NCI-H128 (cell line): ENCODE results near the gene HBM.
"Not testable (repeated sequence)": the region's sequence is repeated elsewhere in the genome, so short reads cannot be mapped to it uniquely, and the experiment has no call there.

Experiments
- DNase-seq: peaks from one replicate; lab custom pipeline; 2025; ENCODE audit not compliant: unreplicated experiment; lab: John Stamatoyannopoulos, UW

Gene HBM

DNA sequence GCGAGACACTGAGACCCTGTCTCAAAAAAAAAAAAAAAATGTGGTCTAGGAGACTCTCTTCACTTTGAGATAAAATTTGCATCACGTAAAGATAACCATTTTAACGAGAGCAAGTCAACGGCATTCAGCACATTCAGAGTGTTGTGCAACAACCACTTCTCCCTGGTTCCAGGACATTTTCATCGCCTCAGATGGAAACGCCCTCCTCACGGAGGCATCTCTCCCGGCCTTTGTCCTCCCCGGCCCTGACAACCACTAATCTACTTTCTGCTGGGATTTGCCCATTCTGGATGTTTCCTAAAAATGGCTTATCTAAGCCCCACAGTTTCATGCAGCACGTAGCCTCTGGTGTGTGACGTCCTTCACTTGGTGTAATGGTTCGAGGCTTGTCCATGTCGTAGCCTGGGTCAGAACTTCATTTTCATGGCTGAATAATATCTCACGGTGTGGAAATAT, 21.0 kb upstream of the HBM start:
- DNase-seq = no peak

DNA sequence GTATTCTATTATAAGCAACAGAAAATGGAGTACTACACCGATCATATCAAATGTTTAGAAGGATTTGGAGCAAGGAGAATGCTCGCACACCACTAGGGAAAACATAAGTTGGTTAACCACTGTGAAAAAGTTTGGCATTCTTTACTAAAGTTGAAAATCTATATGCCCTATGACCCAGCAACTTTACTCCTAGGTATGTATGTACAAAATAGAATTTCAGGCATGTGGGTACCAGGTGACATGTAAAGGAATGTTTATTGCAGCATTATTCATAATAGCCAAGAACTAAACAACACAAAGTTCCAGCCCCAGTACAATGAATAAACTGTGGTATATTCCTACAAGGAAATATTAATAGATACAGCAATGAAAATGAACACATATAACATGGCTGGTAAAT, 19.1 kb upstream of the HBM start:
- no peak for DNase-seq

DNA sequence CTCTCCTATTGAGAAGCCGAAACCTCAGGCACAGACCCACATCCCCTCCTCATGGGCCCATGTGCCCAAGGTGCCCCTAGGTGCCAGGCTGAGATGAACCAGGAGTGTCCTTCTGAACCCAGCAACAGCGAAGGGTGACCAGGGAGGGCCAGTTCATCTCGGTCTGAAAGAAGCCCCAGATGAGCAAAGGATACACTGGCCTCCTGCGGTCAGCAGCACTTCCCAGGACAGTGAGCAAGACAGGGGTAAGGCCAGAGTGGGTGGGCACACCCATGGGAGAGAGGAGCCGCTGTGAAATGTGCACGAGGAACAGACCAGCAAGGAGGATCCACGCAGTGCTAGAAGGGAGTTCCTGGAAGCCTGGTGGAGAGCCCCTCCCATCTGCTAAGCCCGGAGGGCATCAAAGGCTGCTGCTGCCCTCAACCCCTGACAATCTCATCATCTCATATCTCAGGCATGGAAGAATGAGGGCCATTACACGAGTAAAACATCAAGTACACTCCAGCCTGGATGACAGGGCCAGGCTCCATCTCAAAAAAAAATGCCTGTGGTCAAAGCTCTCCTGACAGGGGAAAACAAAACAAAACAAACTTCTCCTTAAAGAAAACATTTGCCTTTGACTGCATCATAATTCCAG, 16.6 kb upstream of the HBM start:
- DNase-seq = no peak

DNA sequence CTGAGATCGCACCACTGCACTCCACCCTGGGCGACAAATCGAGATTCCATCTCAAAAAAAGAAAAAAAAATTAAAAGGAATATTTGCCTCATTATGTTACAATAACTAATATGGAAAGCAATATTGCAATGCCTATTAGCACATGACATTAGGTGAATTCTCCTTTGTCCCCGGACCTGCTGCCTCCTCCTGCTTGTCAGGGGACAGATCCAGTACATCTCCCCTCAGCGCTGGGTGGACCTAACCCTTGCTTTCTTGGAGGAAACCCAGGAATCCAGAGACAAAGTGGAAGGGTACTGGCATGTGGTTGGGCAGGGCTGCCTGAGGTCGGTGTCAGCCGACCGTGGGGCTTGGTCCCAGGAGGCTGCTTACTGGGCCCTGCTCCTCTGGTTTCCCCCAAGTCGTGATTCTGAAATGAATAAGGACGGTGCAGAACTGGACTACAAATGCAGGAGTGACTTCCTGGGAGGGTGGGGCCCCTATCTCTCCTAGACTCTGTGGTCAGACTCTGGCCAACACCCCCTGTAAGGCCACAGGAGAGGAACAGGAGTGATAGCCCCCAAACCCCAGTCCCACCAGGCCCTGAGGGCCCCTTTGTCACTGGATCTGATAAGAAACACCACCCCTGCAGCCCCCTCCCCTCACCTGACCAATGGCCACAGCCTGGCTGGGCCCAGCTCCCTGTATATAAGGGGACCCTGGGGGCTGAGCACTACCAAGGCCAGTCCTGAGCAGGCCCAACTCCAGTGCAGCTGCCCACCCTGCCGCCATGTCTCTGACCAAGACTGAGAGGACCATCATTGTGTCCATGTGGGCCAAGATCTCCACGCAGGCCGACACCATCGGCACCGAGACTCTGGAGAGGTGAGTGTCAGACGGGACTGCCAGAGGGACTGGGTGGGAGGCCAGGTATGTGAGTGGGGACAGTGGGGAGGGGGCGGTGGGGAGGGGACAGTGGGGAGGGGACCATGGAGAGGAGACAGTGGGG, 13.3 kb upstream of the HBM start, which contains the start of gene HBZ:
TSS of gene HBZ (plus strand) at position 504 of the 988 bp plus-strand sequence. CDS start at position 770, 266 bp downstream.
- DNase-seq = no peak

DNA sequence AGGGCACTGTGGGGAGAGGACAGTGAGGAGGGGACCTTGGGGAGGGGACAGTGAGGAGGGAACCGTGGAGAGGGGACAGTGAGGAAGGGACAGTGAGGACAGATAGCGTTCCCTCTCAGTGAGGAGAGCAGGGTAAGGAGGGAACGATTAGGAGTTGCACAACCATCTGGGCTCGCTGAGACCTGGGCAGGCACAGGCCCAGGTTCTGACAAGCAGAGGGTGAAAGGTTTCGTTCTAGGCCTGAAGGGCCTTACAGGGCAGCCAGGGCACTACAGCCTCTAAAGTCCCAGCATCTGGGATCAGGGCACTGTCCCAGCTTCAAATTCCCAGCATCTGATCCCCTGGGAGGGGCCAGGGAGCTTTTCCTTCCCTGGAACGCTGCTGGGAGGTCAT, 12.7 kb upstream of the HBM start:
- not testable (repeated sequence) for DNase-seq

DNA sequence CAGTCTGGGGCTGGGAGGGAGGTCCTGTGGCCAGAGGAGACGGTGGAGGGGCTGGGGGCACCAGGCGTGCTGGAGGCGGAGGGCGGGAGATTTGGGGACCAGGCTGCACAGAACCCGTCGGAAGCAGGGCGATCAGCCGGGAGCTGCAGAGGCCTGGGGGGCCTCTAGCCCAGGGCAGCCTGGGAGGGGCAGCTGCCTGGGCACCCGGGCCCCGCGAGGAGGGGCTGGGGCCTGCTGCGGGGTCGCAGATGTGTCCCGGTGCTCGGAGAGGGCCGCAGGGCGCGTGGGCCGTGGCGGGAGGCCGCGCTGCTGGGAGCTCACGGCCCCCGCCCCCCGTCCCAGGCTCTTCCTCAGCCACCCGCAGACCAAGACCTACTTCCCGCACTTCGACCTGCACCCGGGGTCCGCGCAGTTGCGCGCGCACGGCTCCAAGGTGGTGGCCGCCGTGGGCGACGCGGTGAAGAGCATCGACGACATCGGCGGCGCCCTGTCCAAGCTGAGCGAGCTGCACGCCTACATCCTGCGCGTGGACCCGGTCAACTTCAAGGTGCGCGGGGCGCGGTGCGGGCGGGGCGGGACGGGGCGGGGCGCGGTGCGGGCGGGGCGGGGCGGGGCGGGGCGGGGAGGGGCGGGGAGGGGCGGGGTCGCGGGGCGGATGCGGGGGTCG, 12.1 kb upstream of the HBM start:
- not testable (repeated sequence) for DNase-seq

DNA sequence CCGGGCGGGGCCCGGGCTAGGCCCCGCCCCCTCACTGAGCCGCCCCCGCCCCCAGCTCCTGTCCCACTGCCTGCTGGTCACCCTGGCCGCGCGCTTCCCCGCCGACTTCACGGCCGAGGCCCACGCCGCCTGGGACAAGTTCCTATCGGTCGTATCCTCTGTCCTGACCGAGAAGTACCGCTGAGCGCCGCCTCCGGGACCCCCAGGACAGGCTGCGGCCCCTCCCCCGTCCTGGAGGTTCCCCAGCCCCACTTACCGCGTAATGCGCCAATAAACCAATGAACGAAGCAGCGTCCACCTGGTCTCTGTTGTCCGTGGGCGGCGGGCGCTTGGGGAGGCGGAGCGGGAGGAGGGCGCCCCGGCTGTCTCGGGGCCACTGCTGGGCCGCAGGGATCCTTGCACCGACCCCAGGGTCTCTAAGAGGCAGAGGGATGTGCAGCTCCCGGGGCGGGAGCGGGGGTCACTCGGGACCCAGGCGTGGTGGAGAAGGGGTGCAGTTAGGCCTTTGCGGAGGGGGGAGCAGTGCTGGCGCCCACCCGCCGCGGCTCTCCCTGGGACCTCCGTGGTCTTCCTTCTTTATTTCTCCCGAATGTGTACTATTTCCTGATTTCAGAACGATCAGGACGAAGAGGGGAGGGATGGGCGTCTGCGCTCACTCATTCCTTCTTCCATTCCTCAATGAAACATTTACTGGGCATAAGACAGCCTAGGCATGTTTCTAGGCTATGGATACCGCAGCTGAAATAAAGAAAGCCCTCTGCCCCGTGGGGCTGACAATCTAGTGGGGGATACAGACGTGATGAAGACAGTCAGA, 11.4 kb upstream of the HBM start:
- DNase-seq = no peak

DNA sequence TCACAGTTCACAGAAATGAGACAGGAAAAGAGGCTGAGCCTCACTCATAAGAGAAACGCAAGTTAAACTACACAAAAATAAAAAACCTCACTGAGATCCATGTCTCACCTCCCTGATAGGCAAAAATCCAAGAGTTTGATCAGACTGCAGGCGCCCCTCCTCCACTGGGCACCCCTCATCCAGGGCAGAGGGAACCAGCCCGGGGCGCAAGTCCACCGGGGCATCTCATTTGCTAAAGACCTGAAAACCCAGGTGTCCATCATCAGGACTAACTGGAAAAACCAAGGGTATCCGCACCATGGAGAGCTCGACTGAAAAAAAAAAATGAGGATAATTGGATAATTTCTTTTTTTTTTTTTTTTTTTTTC, 10.8 kb upstream of the HBM start:
- no peak for DNase-seq

DNA sequence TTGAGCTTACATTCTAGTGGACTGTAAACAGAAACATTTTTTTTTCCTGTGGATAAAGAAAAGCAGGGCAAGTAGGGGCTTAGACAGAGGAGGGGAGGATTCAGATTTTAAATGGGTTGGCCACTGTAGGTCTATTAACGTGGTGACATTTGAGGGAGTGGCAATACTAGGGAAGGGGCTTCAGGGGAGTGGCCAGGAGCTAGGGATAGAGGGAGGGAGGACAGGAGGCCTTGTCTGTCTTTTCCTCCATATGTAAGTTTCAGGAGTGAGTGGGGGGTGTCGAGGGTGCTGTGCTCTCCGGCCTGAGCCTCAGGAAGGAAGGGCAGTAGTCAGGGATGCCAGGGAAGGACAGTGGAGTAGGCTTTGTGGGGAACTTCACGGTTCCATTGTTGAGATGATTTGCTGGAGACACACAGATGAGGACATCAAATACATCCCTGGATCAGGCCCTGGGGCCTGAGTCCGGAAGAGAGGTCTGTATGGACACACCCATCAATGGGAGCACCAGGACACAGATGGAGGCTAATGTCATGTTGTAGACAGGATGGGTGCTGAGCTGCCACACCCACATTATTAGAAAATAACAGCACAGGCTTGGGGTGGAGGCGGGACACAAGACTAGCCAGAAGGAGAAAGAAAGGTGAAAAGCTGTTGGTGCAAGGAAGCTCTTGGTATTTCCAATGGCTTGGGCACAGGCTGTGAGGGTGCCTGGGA, 6.5 kb upstream of the HBM start:
- DNase-seq = no peak

DNA sequence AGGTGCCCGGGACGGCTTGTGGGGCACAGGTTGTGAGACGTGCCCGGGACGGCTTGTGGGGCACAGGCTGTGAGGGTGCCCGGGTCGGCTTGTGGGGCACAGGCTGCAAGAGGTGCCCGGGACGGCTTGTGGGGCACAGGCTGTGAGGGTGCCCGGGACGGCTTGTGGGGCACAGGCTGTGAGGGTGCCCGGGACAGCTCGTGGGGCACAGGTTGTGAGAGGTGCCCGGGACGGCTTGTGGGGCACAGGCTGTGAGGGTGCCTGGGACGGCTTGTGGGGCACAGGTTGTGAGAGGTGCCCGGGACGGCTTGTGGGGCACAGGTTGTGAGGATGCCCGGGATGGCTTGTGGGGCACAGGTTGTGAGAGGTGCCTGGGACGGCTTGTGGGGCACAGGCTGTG, 5.5 kb upstream of the HBM start:
- not testable (repeated sequence) for DNase-seq

DNA sequence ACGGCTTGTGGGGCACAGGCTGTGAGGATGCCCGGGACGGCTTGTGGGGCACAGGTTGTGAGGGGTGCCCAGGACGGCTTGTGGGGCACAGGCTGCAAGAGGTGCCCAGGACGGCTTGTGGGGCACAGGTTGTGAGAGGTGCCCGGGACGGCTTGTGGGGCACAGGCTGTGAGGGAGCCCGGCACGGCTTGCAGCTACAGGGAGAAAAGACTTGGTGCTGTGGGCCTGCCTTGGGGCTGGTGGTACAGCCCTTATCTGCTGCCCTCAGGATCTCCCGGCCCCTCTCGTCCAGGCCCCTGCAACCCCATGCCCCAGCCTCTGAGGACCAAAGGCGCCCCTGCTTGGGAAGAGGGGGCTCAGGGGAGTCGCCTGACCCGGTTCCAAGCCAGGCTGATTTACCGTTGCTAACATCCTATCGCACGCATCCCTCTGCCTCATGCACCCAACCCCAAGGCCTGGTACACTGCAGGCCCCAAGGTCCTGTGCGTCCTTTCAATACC, 5.0 kb upstream of the HBM start:
- no peak for DNase-seq

DNA sequence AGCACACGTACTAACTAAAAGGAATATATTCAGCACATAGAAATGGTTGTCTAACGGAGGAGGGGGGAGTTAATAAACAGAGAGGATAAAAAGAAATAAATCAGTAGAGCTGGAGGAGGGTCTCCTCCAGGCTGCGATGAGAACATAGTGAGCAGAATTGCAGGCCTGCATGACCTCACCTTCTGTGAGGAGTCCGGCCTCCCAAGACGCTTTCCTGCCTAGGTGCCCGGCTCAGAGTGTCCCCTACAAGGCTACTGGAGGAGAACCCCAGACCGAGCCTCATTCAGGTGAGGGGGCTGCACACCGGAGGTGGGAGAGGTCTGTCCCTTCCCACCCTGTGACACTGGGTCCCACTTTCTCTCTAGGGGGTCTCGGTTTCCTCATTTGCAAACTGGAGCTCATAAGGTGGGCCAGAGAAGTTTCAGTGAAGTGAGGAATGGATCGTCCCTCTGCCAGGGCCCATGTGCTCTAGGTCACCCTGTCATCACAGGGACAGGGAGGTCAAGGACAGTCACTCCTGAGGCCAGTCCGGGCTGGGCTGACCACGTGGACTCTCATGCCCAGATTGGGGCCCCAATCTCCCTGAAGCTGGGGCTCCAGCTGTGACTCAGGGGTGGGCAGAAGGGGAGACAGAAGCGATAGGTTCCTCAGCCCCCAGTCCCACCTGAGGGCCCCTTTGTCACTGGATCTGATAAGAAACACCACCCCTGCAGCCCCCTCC, 3.3 kb upstream of the HBM start:
- no peak for DNase-seq

DNA sequence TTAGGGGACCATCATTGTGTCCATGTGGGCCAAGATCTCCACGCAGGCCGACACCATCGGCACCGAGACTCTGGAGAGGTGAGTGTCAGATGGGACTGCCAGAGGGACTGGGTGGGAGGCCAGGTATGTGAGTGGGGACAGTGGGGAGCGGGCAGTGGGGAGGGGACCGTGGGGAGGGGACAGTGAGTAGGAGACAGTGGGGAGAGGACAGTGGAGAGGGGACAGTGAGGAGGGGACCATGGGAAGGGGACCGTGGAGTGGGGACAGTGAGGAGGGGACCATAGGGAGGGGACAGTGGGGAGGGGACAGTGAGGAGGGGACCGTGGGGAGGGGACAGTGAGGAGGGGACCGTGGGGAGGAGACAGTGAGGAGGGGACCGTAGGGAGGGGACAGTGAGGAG, 2.6 kb upstream of the HBM start:
- not testable (repeated sequence) for DNase-seq

DNA sequence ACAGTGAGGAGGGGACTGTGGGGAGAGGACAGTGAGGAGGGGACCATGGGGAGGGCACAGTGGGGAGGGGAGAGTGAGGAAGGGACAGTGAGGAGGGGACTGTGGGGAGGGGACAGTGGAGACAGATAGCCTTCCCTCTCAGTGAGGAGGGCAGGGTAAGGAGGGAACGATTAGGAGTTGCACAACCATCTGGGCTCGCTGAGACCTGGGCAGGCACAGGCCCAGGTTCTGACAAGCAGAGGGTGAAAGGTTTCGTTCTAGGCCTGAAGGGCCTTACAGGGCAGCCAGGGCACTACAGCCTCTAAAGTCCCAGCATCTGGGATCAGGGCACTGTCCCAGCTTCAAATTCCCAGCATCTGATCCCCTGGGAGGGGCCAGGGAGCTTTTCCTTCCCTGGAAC, 2.1 kb upstream of the HBM start:
- not testable (repeated sequence) for DNase-seq

DNA sequence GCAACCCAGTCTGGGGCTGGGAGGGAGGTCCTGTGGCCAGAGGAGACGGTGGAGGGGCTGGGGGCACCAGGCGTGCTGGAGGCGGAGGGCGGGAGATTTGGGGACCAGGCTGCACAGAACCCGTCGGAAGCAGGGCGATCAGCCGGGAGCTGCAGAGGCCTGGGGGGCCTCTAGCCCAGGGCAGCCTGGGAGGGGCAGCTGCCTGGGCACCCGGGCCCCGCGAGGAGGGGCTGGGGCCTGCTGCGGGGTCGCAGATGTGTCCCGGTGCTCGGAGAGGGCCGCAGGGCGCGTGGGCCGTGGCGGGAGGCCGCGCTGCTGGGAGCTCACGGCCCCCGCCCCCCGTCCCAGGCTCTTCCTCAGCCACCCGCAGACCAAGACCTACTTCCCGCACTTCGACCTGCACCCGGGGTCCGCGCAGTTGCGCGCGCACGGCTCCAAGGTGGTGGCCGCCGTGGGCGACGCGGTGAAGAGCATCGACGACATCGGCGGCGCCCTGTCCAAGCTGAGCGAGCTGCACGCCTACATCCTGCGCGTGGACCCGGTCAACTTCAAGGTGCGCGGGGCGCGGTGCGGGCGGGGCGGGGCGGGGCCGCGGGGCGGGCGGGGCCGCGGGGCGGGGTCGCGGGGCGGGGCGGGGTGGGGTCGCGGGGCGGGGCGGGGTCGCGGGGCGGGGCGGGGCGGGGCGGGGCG, 1.5 kb upstream of the HBM start:
- not testable (repeated sequence) for DNase-seq

DNA sequence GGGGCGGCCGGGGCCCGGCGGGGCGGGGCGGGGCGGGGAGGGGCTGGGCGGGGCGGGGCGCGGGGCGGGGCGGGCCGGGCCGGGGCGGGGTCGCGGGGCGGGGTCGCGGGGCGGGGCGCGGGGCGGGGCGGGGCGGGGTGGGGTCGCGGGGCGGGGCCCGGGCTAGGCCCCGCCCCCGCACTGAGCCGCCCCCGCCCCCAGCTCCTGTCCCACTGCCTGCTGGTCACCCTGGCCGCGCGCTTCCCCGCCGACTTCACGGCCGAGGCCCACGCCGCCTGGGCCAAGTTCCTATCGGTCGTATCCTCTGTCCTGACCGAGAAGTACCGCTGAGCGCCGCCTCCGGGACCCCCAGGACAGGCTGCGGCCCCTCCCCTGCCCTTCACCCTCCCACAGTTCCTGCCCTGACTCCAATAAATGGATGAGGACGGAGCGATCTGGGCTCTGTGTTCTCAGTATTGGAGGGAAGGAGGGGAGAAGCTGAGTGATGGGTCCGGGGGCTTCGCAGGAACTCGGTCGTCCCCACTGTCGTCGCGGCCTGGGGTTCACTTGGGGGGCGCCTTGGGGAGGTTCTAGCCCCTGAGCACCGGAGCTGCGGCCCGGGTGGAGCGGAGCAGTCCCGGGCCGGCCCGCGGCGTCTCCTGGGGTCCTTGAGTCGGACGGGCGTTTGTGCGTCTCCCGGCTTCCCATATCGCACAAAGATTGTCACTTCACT, 795 bp upstream of the HBM start:
- no peak for DNase-seq

DNA sequence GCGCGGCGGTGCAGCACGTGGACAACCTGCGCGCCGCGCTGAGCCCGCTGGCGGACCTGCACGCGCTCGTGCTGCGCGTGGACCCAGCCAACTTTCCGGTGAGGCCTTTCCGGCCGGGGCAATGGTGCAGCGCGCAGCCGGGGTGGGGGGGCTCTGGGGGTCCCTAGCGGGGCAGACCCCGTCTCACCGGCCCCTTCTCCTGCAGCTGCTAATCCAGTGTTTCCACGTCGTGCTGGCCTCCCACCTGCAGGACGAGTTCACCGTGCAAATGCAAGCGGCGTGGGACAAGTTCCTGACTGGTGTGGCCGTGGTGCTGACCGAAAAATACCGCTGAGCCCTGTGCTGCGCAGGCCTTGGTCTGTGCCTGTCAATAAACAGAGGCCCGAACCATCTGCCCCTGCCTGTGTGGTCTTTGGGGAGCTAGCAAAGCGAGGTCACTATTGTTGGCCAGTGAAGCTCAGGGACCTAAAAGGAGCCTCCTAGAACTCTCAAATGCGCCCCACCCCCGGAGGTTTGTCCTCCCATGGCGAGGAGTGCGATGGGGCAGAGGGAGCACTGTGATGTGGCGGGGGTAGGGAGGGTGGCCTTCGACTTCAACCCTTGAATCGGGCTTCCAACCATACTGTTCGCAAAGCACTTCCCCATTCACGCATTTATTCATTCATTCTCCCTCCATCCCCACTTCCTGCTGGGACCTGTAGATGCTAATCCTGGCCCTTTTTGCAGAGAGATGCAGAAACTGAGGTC, 770 bp downstream of the HBM start:
- DNase-seq = no peak
